Measurements from ENCODE around the gene HTD2.

- TF ChIP-seq CTCF (IDR thresholded peaks at IDR 0.05) = no peak
- no peak for TF ChIP-seq POLR2A (IDR thresholded peaks at IDR 0.05)
Measured at GRCh38 chr3:58325525-58325992, 19.2 kb downstream of the HTD2 start.
